Measurements from ENCODE around the gene PLB1. TPM values are rescaled to one million over a fixed set of nuclear protein-coding genes. Genes with fewer than 3 reads are reported as not detected.

PLB1 gene
- total RNA-seq, 2 experiments from 2014 or later = 1.3 to 1.6 TPM

GRCh38 chr2:28552045-28552823 lies 56.4 kb downstream of the PLB1 start:
- no peak for TF ChIP-seq CTCF (IDR thresholded peaks at IDR 0.05)
- H3K4me3 ChIP-seq (ENCODE audit: low read length) = no peak overlapping the region
- Mint-ChIP-seq H3K4me3 (no peak overlapping the region), H3K27me3 (no peaks in the 10 kb centered on the region), H3K36me3 (ENCODE audit: low read depth) (no peaks in the 10 kb centered on the region), H3K27ac (no peak overlapping the region), H3K4me1 (ENCODE audit: low read depth) (no peaks in the 10 kb centered on the region), H3K9me3 (no peaks in the 10 kb centered on the region)
- no peaks in the 10 kb centered on the region for H3K27me3 ChIP-seq (ENCODE audit: control insufficient read depth in 1 of 2, insufficient read depth in 2 of 2, low read length in 2 of 2)
- DNase-seq (no peak), ATAC-seq (ENCODE audit: poor library complexity) (no peak)
- no peak overlapping the region for H3K27ac ChIP-seq (ENCODE audit: low read depth in 1 of 2, low read length in 2 of 2)
- intact Hi-C loops (cut with DNase I, micrococcal nuclease) = no loop called here
- ChIA-PET POLR2A (no interaction called here), CTCF (no interaction called here)
- no peaks in the 10 kb centered on the region for H3K9me3 ChIP-seq (ENCODE audit: control insufficient read depth in 1 of 2, insufficient read depth in 1 of 2, low read length in 2 of 2)
- no peaks in the 10 kb centered on the region for H3K36me3 ChIP-seq (ENCODE audit: insufficient read depth, low read length)
- peaks cover 2% of the 10 kb centered on the region for H3K4me1 ChIP-seq (ENCODE audit: insufficient read depth, low read length)

- no peak overlapping the region for H3K27ac ChIP-seq (ENCODE audit: low read depth in 1 of 2, low read length in 2 of 2)
- H3K36me3 ChIP-seq (ENCODE audit: insufficient read depth, low read length) = no peaks in the 10 kb centered on the region
- no peak overlapping the region for H3K4me3 ChIP-seq (ENCODE audit: low read length)
- Mint-ChIP-seq H3K4me1 (ENCODE audit: low read depth) (no peaks in the 10 kb centered on the region), H3K27me3 (no peaks in the 10 kb centered on the region), H3K4me3 (no peak overlapping the region), H3K27ac (no peak overlapping the region), H3K36me3 (ENCODE audit: low read depth) (no peaks in the 10 kb centered on the region), H3K9me3 (no peaks in the 10 kb centered on the region)
- H3K9me3 ChIP-seq (ENCODE audit: control insufficient read depth in 1 of 2, insufficient read depth in 1 of 2, low read length in 2 of 2) = no peaks in the 10 kb centered on the region
- DNase-seq (no peak), ATAC-seq (ENCODE audit: poor library complexity) (no peak)
- POLR2A ChIA-PET = no interaction called here
- intact Hi-C loops (cut with DNase I, micrococcal nuclease) = no loop called here
- CTCF ChIA-PET = no interaction called here
- H3K4me1 ChIP-seq (ENCODE audit: insufficient read depth, low read length) = no peaks in the 10 kb centered on the region
- no peak for TF ChIP-seq CTCF (IDR thresholded peaks at IDR 0.05)
- H3K27me3 ChIP-seq (ENCODE audit: control insufficient read depth in 1 of 2, insufficient read depth in 2 of 2, low read length in 2 of 2) = no peaks in the 10 kb centered on the region
These were observed 60.4 kb downstream of the PLB1 start for GRCh38 chr2:28556303-28556702.

GRCh38 chr2:28557389-28558131 lies 61.7 kb downstream of the PLB1 start:
- ATAC-seq (ENCODE audit: poor library complexity) (no peak), DNase-seq (no peak)
- TF ChIP-seq CTCF (IDR thresholded peaks at IDR 0.05) = no peak
- Histone ChIP-seq H3K27me3 (ENCODE audit: control insufficient read depth in 1 of 2, insufficient read depth in 2 of 2, low read length in 2 of 2) (no peaks in the 10 kb centered on the region), H3K4me3 (ENCODE audit: low read length) (no peak overlapping the region), H3K36me3 (ENCODE audit: insufficient read depth, low read length) (no peaks in the 10 kb centered on the region), H3K4me1 (ENCODE audit: insufficient read depth, low read length) (no peaks in the 10 kb centered on the region), H3K9me3 (ENCODE audit: control insufficient read depth in 1 of 2, insufficient read depth in 1 of 2, low read length in 2 of 2) (no peaks in the 10 kb centered on the region), H3K27ac (ENCODE audit: low read depth in 1 of 2, low read length in 2 of 2) (no peak overlapping the region)
- Mint-ChIP-seq H3K9me3 (no peaks in the 10 kb centered on the region), H3K27ac (no peak overlapping the region), H3K4me1 (ENCODE audit: low read depth) (no peaks in the 10 kb centered on the region), H3K36me3 (ENCODE audit: low read depth) (no peaks in the 10 kb centered on the region), H3K4me3 (no peak overlapping the region), H3K27me3 (no peaks in the 10 kb centered on the region)
- CTCF ChIA-PET = interaction anchor here (1.5 kb wide), 1 partner anchor 9 kb away, joined by 5 read pairs; no protein-coding TSS in a partner anchor
- POLR2A ChIA-PET = no interaction called here
- intact Hi-C loops (cut with DNase I, micrococcal nuclease) = no loop called here

Measured in CD4-positive, alpha-beta T cell (primary cell).